Uterus (tissue), 4 donors: Measurements from ENCODE around the gene FMN1. TPM values are rescaled to one million over a fixed set of nuclear protein-coding genes. Genes with fewer than 3 reads are reported as not detected.

Experiments
- DNase-seq, 2 donors: peaks; one replicate each; pipeline ENCODE4 v3.0.0-alpha.2; 2019 to 2020
- H3K27ac ChIP-seq, 2 donors: fragments of 200-600 bp; sonication (generic); 1 replicate in 1 of 2; 2 replicates in 1 of 2; pipeline ENCODE4 v1.5.1; 2016 to 2018
- H3K27me3 ChIP-seq, 2 donors: fragments of 200-600 bp; sonication (generic); one replicate each; pipeline ENCODE4 v1.5.1; 2018 to 2019; ENCODE audit warnings: control low read depth in 1 of 2
- H3K36me3 ChIP-seq, 2 donors: fragments of 200-600 bp; sonication (generic); one replicate each; pipeline ENCODE4 v1.5.1; 2019; ENCODE audit warnings: control low read depth in 1 of 2
- H3K4me1 ChIP-seq, 2 donors: fragments of 200-600 bp; sonication (generic); one replicate each; pipeline ENCODE4 v1.5.1; 2018 to 2019; ENCODE audit warnings: control low read depth in 1 of 2
- H3K4me3 ChIP-seq, 2 donors: fragments of 200-600 bp; sonication (generic); 1 replicate in 1 of 2; 2 replicates in 1 of 2; pipeline ENCODE4 v1.5.1; 2018 to 2019; ENCODE audit warnings: mild to moderate bottlenecking in 1 of 2
- H3K9me3 ChIP-seq, 2 donors: fragments of 200-600 bp; sonication (generic); one replicate each; pipeline ENCODE4 v1.5.1; 2019; ENCODE audit warnings: control low read depth in 1 of 2
- CTCF ChIP-seq, 4 experiments: fragments of 200-600 bp in 2 of 4; fragments of 450-650 bp in 2 of 4; sonication (generic) in 2 of 4; IDR thresholded peaks; one replicate each; pipeline ENCODE4 v1.5.1; 2016 to 2019; ENCODE audit warnings: antibody characterized with exemption in 4 of 4, mild to moderate bottlenecking in 2 of 4, moderate library complexity in 1 of 4
- POLR2A ChIP-seq, 2 donors: fragments of 450-650 bp; IDR thresholded peaks; one replicate each; pipeline ENCODE4 v1.6.1; 2016; ENCODE audit warnings: antibody characterized with exemption in 2 of 2, mild to moderate bottlenecking in 1 of 2, moderate library complexity in 1 of 2
- intact Hi-C: fragments of 100-400 bp; cut with DNase I; formaldehyde crosslinking; loops from one replicate; pipeline ENCODE4 v1.15.1; 2023; ENCODE audit warnings: low total_unique reads
- total RNA-seq, 4 donors: library from RNA; depleted of rRNA in 3 of 4; stranded (reverse); fragments of >200 nt in 3 of 4; gene quantifications; one replicate each; pipeline versions ENCODE4 v1.1.0 to v1.2.4, GENCODE V29; 2014 to 2023
- donor health status: DM: yes; HTN: yes; CAD: no.

The FMN1 gene
- total RNA-seq, 4 donors from 2014 or later = 1.3 to 9.3 (median 5.0) TPM

- H3K4me1 ChIP-seq = no peaks in the 10 kb centered on the region
- H3K4me3 ChIP-seq = no peak overlapping the region
- H3K9me3 ChIP-seq = no peaks in the 10 kb centered on the region
- no peaks in the 10 kb centered on the region for H3K27me3 ChIP-seq
- TF ChIP-seq CTCF (IDR thresholded peaks at IDR 0.05) (no peak), POLR2A (IDR thresholded peaks at IDR 0.05) (no peak)
- no peaks in the 10 kb centered on the region for H3K36me3 ChIP-seq
- no peak for DNase-seq
- no peak overlapping the region for H3K27ac ChIP-seq
- intact Hi-C loops = no loop called here
Measured at GRCh38 chr15:33142708-33143107, 51.8 kb downstream of the FMN1 start.

- no peak overlapping the region for H3K27ac ChIP-seq
- intact Hi-C loops = no loop called here
- H3K36me3 ChIP-seq = no peaks in the 10 kb centered on the region
- H3K4me3 ChIP-seq = no peak overlapping the region
- H3K9me3 ChIP-seq = no peaks in the 10 kb centered on the region
- H3K27me3 ChIP-seq = no peaks in the 10 kb centered on the region
- TF ChIP-seq CTCF (IDR thresholded peaks at IDR 0.05) (no peak), POLR2A (IDR thresholded peaks at IDR 0.05) (no peak)
- no peak for DNase-seq
- H3K4me1 ChIP-seq = no peaks in the 10 kb centered on the region
Measured at GRCh38 chr15:33138000-33138399, 56.5 kb downstream of the FMN1 start.

- no peaks in the 10 kb centered on the region for H3K9me3 ChIP-seq
- H3K27me3 ChIP-seq = no peaks in the 10 kb centered on the region
- no peak for TF ChIP-seq CTCF (IDR thresholded peaks at IDR 0.05)
- no peak for TF ChIP-seq POLR2A (IDR thresholded peaks at IDR 0.05)
- no peak overlapping the region for H3K27ac ChIP-seq
- intact Hi-C loops = no loop called here
- no peaks in the 10 kb centered on the region for H3K4me1 ChIP-seq
- H3K4me3 ChIP-seq = no peak overlapping the region
- no peak for DNase-seq
- H3K36me3 ChIP-seq = no peaks in the 10 kb centered on the region
Measured at GRCh38 chr15:33137101-33137500, 57.4 kb downstream of the FMN1 start.

- Histone ChIP-seq H3K27ac (no peak overlapping the region), H3K36me3 (no peaks in the 10 kb centered on the region), H3K4me3 (no peak overlapping the region), H3K4me1 (no peaks in the 10 kb centered on the region), H3K9me3 (no peaks in the 10 kb centered on the region), H3K27me3 (no peaks in the 10 kb centered on the region)
- TF ChIP-seq CTCF (IDR thresholded peaks at IDR 0.05) = no peak
- intact Hi-C loops = no loop called here
- no peak for DNase-seq
Measured at GRCh38 chr15:33136353-33136752, 58.2 kb downstream of the FMN1 start.

- H3K4me1 ChIP-seq = no peaks in the 10 kb centered on the region
- no peak overlapping the region for H3K27ac ChIP-seq
- H3K36me3 ChIP-seq = no peaks in the 10 kb centered on the region
- H3K9me3 ChIP-seq = no peaks in the 10 kb centered on the region
- intact Hi-C loops = no loop called here
- no peak overlapping the region for H3K4me3 ChIP-seq
- TF ChIP-seq POLR2A (IDR thresholded peaks at IDR 0.05) = no peak
- no peak for TF ChIP-seq CTCF (IDR thresholded peaks at IDR 0.05)
- no peak for DNase-seq
- H3K27me3 ChIP-seq = no peaks in the 10 kb centered on the region
Measured at GRCh38 chr15:33135355-33135781, 59.1 kb downstream of the FMN1 start.
